GM19099 (cell line): ENCODE results near the gene GNA14.

Source experiments
- POLR2A ChIP-seq: IDR thresholded peaks from 3 replicates; pipeline ENCODE4 v1.6.1; 2011; ENCODE audit warnings: low read depth; ENCODE audit not compliant: insufficient read length; ENCODE audit errors: extremely low read depth

GNA14 gene

DNA sequence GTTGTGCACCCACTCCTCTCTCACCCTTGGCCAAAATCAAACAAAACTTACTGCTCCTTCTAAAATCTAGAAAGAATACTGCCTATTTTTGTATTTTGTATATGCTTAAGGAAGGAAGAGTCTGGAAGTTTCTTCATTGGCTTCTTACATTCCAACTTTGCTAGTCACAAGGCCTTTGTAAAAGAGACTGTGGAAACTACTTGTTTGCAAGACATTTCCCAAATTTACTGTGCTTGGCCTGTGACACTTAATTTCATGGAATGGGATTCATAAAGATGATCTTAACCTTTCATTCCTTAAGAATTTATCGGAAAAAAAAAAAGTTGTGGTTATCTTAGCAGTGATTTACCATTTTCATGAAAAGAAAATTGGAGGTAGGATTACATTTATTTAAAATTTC, 261.9 kb downstream of the GNA14 start:
- no peak for TF ChIP-seq POLR2A

DNA sequence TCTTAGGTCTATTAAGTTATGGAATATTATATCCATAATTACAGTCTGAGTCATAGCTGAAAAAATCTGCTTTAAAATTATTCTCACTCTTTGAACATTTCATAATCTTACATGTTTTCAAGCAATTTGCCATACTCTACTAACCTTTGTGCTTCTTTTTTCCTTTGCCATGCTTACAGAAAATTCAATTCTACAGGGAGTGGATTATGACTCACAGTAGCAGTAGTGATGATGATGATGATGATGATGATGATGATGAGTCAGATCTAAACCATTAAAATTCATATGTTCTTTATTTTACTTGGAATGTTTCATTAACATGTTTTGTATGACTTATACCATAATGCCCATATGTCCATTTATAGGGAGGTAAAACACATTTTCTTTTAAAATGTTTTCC, 263.7 kb downstream of the GNA14 start:
- TF ChIP-seq POLR2A: no peak

DNA sequence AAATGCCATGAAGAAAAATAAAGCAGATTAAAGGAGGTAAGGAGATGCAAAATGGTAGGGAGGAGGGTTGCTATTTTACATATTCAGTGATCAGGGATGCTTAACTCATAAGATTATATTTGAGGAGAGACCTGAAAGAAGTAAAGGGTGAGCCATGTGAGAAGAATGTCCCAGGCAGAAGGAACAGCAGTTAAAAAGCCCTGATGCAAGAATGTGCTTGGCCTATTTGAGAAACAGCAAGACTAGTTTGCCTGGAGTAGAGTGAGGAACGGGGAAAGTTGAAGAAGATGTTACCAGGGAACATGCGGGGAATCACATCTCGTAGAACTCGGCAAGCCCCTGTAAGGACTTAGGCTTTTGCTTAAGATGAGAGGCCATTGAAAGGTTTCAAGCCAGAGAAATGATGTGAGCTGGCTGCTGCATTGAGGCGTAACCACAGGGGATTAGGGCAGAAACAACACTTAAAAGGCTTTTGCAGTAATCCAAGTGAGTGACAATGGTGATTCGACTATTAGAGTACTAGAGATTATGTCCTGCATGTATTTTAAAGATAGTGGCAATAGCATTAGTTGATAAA, 272.1 kb downstream of the GNA14 start:
- TF ChIP-seq POLR2A: no peak

DNA sequence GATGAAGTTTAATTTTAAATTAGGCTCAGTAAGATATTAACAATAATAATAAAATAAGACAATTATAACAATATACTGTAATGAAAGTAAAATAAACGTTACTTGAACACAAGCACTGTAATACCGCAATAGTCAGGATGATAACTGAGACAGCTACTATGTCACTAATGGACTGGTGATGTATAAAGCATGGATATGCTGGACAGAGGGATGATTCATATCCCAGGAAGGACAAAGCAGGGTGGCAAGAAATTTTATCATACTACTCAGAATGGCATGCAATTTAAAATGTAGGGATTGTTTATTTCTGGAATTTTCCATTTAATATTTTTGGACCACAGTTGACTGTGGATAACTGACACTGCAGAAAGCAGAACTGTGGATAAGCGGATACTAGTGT, 273.9 kb downstream of the GNA14 start:
- no peak for TF ChIP-seq POLR2A
